Suprapubic skin (tissue), 4 donors: ENCODE results near the gene SLC25A33. TPM values are rescaled to one million over a fixed set of nuclear protein-coding genes. Genes with fewer than 3 reads are reported as not detected.

Source experiments
- DNase-seq, 2 donors: peaks; one replicate each; pipeline ENCODE4 v3.0.0-alpha.2; 2019; ENCODE audit warnings: low spot score in 2 of 2
- H3K27ac ChIP-seq: fragments of 200-600 bp; sonication (generic); one replicate; pipeline ENCODE4 v1.5.1; 2019
- H3K27me3 ChIP-seq: fragments of 200-600 bp; sonication (generic); one replicate; pipeline ENCODE4 v1.5.1; 2019
- H3K36me3 ChIP-seq: fragments of 200-600 bp; sonication (generic); one replicate; pipeline ENCODE4 v1.5.1; 2019
- H3K4me1 ChIP-seq: fragments of 200-600 bp; sonication (generic); one replicate; pipeline ENCODE4 v1.5.1; 2019
- H3K4me3 ChIP-seq: fragments of 200-600 bp; sonication (generic); one replicate; pipeline ENCODE4 v1.5.1; 2019; ENCODE audit warnings: mild to moderate bottlenecking
- H3K9me3 ChIP-seq: fragments of 200-600 bp; sonication (generic); one replicate; pipeline ENCODE4 v1.5.1; 2019
- EP300 ChIP-seq: sonication (generic); formaldehyde crosslinking; IDR thresholded peaks from one replicate; pipeline ENCODE4 v1.6.1; 2017; ENCODE audit warnings: antibody characterized with exemption
- POLR2A ChIP-seq, 2 donors: fragments of 450-650 bp; IDR thresholded peaks; one replicate each; pipeline ENCODE4 v1.6.1; 2017; ENCODE audit warnings: antibody characterized with exemption in 2 of 2, mild to moderate bottlenecking in 2 of 2, moderate library complexity in 2 of 2
- POLR2AphosphoS5 ChIP-seq, 3 donors: sonication (generic); formaldehyde crosslinking; IDR thresholded peaks; one replicate each; pipeline ENCODE4 v1.6.1; 2017; ENCODE audit warnings: antibody characterized with exemption in 3 of 3
- WGBS: methylation state at CpG from one replicate; pipeline ENCODE4 v1.1.5; 2018; 5-methylcytosine and 5-hydroxymethylcytosine counted together
- total RNA-seq, 4 donors: library from RNA; depleted of rRNA; stranded (reverse); fragments of >200 nt; gene quantifications; one replicate each; pipeline ENCODE4 v1.1.0, GENCODE V29; 2016
- TF ChIP-seq, protein P1 (sequence below), 2 donors: fragments of 200-600 bp in 1 of 2; fragments of 450-650 bp in 1 of 2; sonication (generic) in 1 of 2; IDR thresholded peaks; one replicate each; pipeline ENCODE4 v1.5.1; 2016 to 2019; ENCODE audit warnings: antibody characterized with exemption in 2 of 2, mild to moderate bottlenecking in 1 of 2, moderate library complexity in 1 of 2

SLC25A33 gene
- total RNA-seq, 4 donors from 2014 or later = 2.3 to 9.7 (median 5.3) TPM

DNA sequence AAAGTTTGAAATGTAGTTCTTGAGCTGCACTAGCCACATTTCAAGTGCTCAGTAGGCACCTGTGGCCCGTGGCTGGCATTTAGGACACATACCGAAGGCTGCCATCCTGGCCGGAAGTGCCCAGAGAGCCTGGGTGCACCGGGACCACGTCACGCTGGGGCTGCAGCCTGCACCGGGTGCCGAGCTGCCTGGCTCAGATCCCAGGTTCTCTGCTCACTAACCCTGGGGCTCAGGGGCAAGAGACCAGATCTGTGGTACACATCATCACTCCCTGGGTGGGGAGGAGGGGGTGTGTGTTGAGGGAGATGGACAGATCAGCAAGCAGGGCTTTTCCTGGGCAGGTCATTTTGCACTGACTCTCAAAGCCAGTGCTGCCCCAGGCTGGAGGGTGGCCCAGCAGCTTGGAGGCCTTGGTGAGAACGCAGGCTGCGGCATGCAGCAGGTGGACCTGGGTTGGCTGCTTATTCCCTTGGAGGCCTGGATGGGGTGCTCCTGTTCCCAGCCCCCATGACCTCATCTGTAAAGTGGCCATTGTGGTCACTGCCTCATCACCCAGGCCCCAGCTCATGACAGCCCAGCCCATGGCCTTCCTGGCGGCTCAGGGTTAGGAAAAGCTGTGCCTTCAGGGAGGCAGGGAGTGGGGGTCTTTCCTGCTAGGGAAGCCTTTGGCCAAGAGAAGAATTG, 73.0 kb downstream of the SLC25A33 start:
- Histone ChIP-seq H3K4me3 (no peak overlapping the region), H3K4me1 (no peaks in the 10 kb centered on the region), H3K9me3 (no peaks in the 10 kb centered on the region), H3K36me3 (peaks cover 63% of the 10 kb centered on the region), H3K27ac (no peak overlapping the region), H3K27me3 (no peaks in the 10 kb centered on the region)
- TF ChIP-seq, protein P1, sequence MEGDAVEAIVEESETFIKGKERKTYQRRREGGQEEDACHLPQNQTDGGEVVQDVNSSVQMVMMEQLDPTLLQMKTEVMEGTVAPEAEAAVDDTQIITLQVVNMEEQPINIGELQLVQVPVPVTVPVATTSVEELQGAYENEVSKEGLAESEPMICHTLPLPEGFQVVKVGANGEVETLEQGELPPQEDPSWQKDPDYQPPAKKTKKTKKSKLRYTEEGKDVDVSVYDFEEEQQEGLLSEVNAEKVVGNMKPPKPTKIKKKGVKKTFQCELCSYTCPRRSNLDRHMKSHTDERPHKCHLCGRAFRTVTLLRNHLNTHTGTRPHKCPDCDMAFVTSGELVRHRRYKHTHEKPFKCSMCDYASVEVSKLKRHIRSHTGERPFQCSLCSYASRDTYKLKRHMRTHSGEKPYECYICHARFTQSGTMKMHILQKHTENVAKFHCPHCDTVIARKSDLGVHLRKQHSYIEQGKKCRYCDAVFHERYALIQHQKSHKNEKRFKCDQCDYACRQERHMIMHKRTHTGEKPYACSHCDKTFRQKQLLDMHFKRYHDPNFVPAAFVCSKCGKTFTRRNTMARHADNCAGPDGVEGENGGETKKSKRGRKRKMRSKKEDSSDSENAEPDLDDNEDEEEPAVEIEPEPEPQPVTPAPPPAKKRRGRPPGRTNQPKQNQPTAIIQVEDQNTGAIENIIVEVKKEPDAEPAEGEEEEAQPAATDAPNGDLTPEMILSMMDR (IDR thresholded peaks at IDR 0.05) = no peak
- no CpG with 5 or more reads among the region's 11 CpGs for WGBS
- DNase-seq = no peak

DNA sequence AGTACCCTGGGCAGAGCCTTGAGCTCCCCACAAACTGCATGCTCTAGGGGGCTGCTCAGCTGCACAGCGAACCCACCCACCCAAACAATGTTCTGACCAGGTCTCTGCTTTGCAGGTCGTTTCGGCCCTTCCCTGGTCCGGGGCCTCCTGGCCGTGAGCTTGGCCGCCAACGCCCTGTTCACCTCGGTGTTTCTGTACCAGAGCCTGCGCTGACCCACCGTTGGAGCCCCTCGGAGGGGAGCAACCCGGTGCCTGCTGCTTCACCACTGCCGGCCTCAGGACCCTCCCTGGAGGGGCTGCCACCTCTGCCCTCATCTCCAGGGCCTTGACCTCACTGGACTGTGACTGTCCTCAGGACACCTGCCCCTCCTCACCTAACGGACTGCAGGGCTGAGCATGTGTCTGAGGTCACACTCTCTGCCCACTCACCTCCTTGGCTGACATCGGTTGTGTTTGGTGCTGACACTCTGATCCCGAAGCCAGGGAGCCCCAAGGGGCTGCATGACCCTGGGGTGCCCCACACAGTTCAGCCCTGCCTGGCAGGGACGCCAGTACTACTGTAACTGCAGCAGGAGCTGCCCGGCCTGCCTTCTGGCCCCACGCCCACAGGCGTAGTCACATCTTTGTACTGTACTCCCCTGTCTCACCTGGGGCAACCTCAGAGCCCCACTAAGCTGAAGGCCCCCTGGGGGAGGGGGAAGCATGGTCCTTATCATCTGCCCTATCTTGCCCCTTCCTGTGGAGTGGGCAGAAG, 73.8 kb downstream of the SLC25A33 start:
- no peaks in the 10 kb centered on the region for H3K4me1 ChIP-seq
- no peak overlapping the region for H3K4me3 ChIP-seq
- H3K36me3 ChIP-seq = peaks cover 55% of the 10 kb centered on the region
- peaks cover 4% of the 10 kb centered on the region for H3K27me3 ChIP-seq
- H3K9me3 ChIP-seq = no peaks in the 10 kb centered on the region
- no peak for DNase-seq
- WGBS = 87% methylated on average over 13 of the region's 20 CpGs
- H3K27ac ChIP-seq = no peak overlapping the region
- TF ChIP-seq EP300 (no peak), POLR2AphosphoS5 (IDR thresholded peaks at IDR 0.05) (no peak), POLR2A (IDR thresholded peaks at IDR 0.05) (no peak)
- TF ChIP-seq, protein P1 (IDR thresholded peaks at IDR 0.05) = no peak

DNA sequence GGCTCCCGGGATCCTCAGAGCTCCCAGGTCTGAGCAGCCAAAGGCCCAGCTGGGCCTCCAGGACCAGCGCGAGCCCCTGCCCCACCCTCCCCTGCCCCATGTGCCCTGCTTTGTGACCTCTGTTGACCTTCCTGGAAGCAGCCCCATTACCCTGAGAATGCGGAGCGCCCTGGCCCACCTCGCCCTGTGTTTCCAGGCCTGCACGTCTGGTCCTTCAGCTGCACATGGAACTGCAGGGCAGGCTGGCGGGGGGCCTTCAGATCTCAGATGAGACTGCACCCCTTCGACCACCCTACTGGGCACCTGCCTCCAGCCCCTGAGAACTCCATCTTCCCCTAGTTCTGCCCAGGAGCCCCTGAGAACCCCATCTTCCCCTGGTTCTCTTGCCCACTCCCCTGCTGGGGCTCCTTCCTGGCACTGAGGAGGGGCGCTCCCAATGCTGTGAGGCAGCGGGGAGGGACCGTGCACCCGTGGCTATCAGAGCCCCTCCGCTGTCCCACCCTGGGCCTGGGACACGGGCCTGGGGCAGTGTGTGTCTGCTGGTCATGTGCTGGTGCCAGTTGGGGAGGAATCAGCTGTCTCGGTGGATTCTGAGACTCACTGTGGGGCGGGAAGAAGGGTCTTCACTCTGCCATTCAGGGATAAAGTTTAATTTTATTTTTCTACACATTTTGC, 74.5 kb downstream of the SLC25A33 start:
- H3K27me3 ChIP-seq = peaks cover 5% of the 10 kb centered on the region
- WGBS = 81% methylated on average over 6 of the region's 17 CpGs
- H3K9me3 ChIP-seq = no peaks in the 10 kb centered on the region
- H3K36me3 ChIP-seq = peaks cover 48% of the 10 kb centered on the region
- H3K4me1 ChIP-seq = no peaks in the 10 kb centered on the region
- TF ChIP-seq, protein P1 (IDR thresholded peaks at IDR 0.05) = no peak
- TF ChIP-seq EP300 = no peak
- TF ChIP-seq POLR2AphosphoS5 (IDR thresholded peaks at IDR 0.05) = no peak
- TF ChIP-seq POLR2A (IDR thresholded peaks at IDR 0.05) = no peak
- no peak for DNase-seq
- H3K27ac ChIP-seq = no peak overlapping the region
- H3K4me3 ChIP-seq = no peak overlapping the region

DNA sequence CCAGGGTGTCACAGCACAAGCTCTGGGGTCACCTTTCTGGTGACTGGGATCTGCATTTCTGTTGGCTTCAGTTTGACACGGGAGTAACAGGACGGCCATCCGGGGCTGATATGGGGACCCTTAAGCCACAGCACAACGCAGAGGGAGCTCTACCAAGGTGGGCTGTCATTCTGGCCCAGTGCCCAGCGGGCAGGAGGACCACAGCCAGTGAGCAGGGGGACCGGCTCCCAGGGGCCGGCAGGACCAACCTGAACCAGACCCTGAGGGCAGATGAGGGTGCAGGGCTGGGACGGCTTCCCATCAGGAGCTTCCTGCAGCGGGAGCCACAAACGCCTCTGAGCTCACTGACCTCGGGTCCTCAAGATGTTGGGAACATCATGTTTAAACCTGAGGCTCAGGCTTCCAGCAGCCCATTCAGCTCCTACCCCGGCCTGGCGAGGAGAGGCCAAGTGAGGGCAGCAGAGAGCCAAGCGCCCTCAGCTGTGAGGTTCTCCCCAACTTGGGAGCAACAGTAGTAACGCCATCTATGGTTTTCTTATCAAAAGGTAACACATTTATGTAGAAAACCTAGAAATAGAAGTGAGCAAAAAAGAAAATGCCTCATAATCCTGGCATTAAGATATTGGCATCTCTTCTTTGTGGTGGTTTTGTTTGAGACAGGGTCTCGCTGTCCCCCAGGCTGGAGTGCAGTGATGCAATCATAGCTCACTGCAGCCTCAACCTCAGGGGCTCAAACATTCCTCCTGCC, 76.2 kb downstream of the SLC25A33 start:
- Histone ChIP-seq H3K27ac (no peak overlapping the region), H3K36me3 (peaks cover 34% of the 10 kb centered on the region), H3K4me3 (no peak overlapping the region), H3K9me3 (no peaks in the 10 kb centered on the region), H3K27me3 (peaks cover 9% of the 10 kb centered on the region), H3K4me1 (no peaks in the 10 kb centered on the region)
- TF ChIP-seq, protein P1 (IDR thresholded peaks at IDR 0.05) = peak in 1 of 2 donors; percentile 65
- TF ChIP-seq POLR2A (IDR thresholded peaks at IDR 0.05) = no peak
- peak in 1 of 2 donors; percentile 80 for DNase-seq
- WGBS = 33% methylated on average over 9 of the region's 16 CpGs
